IMR-90 (cell line): Measurements from ENCODE around the gene ZC3H8. TPM values are rescaled to one million over a fixed set of nuclear protein-coding genes. Genes with fewer than 3 reads are reported as not detected.

Source experiments
- ATAC-seq: fragments of 200-7000 bp; cut with Tn5 transposase; 2 replicates; pipeline ENCODE4 v1.9.1; 2020; ENCODE audit warnings: low read depth, mild to moderate bottlenecking, moderate library complexity
- BruUV-seq: library from RNA; stranded (reverse); fragments of 400-500 nt; replicated peaks from 2 replicates; lab custom pipeline; 2021; lab: Mats Ljungman, UMichigan
- CTCF ChIA-PET: fragments of 300-600 bp; formaldehyde crosslinking; extraction: SDS; loops from one replicate; lab custom pipeline; 2021; ENCODE audit warnings: antibody characterized with exemption; lab: Yijun Ruan, JAX
- POLR2A ChIA-PET: fragments of 300-600 bp; sonication (Branson Sonifier 250); formaldehyde crosslinking; loops from one replicate; lab custom pipeline; 2022; ENCODE audit warnings: antibody characterized with exemption; ENCODE audit not compliant: unreplicated experiment; lab: Charles Lee
- DNase-seq: peaks from one replicate; pipeline ENCODE4 v3.0.0; 2013
- H2AFZ ChIP-seq: replicated peaks from 2 replicates; pipeline ENCODE3; 2013; ENCODE audit warnings: low read length, mild to moderate bottlenecking; ENCODE audit not compliant: poor library complexity
- H2AK5ac ChIP-seq: 2 replicates; pipeline ENCODE4 v1.6.1; 2013; ENCODE audit warnings: low read depth, low read length, inconsistent platforms
- H2AK9ac ChIP-seq: replicated peaks from 2 replicates; pipeline ENCODE3; 2013; ENCODE audit warnings: mild to moderate bottlenecking, low read depth, low read length, moderate library complexity; ENCODE audit not compliant: poor library complexity
- H2BK120ac ChIP-seq: 2 replicates; pipeline ENCODE4 v1.6.1; 2013; ENCODE audit warnings: low read depth, low read length, inconsistent platforms
- H2BK15ac ChIP-seq: 3 replicates; pipeline ENCODE4 v1.6.1; 2013; ENCODE audit warnings: low read depth, low read length, inconsistent platforms
- H2BK20ac ChIP-seq: 2 replicates; pipeline ENCODE4 v1.6.1; 2013; ENCODE audit warnings: low read depth, mild to moderate bottlenecking, inconsistent platforms, low read length, moderate library complexity
- H2BK5ac ChIP-seq: 2 replicates; pipeline ENCODE4 v1.6.1; 2013; ENCODE audit warnings: mild to moderate bottlenecking, low read depth, low read length, inconsistent platforms; ENCODE audit not compliant: poor library complexity, severe bottlenecking
- H3K14ac ChIP-seq: replicated peaks from 2 replicates; pipeline ENCODE4 v1.6.1; 2013; ENCODE audit warnings: low read depth, low read length, inconsistent platforms
- H3K18ac ChIP-seq: 2 replicates; pipeline ENCODE4 v1.6.1; 2013; ENCODE audit warnings: low read depth, low read length, control low read depth
- H3K23ac ChIP-seq: 2 replicates; pipeline ENCODE4 v1.6.1; 2013; ENCODE audit warnings: low read depth, low read length, inconsistent platforms
- H3K27ac ChIP-seq: 2 replicates; pipeline ENCODE4 v1.5.1; 2013; ENCODE audit warnings: mild to moderate bottlenecking, control low read depth, low read length; ENCODE audit not compliant: insufficient read depth
- H3K27me3 ChIP-seq: 2 replicates; pipeline ENCODE4 v1.6.1; 2013; ENCODE audit warnings: low read length; ENCODE audit not compliant: control insufficient read depth, insufficient read depth
- H3K36me3 ChIP-seq: 2 replicates; pipeline ENCODE4 v1.6.1; 2013; ENCODE audit warnings: low read length, mixed read lengths; ENCODE audit not compliant: control insufficient read depth, insufficient read depth
- H3K4ac ChIP-seq: 2 replicates; pipeline ENCODE4 v1.6.1; 2013; ENCODE audit warnings: low read depth, low read length, inconsistent platforms
- H3K4me1 ChIP-seq: 2 replicates; pipeline ENCODE4 v1.6.1; 2013; ENCODE audit warnings: low read length, mixed read lengths; ENCODE audit not compliant: control insufficient read depth, insufficient read depth
- H3K4me2 ChIP-seq: 2 replicates; pipeline ENCODE4 v1.6.1; 2013; ENCODE audit warnings: low read depth, mild to moderate bottlenecking, control low read depth, low read length, moderate library complexity
- H3K4me3 ChIP-seq: 2 replicates; pipeline ENCODE4 v1.5.1; 2013; ENCODE audit warnings: low read depth, mild to moderate bottlenecking, control low read depth, low read length, moderate library complexity; ENCODE audit not compliant: insufficient read depth
- H3K56ac ChIP-seq: 2 replicates; pipeline ENCODE4 v1.6.1; 2013; ENCODE audit warnings: low read length, inconsistent platforms; ENCODE audit not compliant: insufficient read depth; ENCODE audit errors: extremely low read depth
- H3K79me1 ChIP-seq, 2 experiments: 2 replicates each; pipeline ENCODE4 v1.6.1; 2013; ENCODE audit warnings: low read length in 2 of 2, inconsistent platforms in 1 of 2, low read depth in 1 of 2
- H3K9ac ChIP-seq: 2 replicates; pipeline ENCODE4 v1.6.1; 2013; ENCODE audit warnings: low read depth, low read length, control low read depth
- H3K9me1 ChIP-seq: 2 replicates; pipeline ENCODE4 v1.6.1; 2013; ENCODE audit warnings: low read length, inconsistent platforms; ENCODE audit not compliant: insufficient read depth
- H3K9me3 ChIP-seq: 2 replicates; pipeline ENCODE4 v1.6.1; 2013; ENCODE audit warnings: low read length; ENCODE audit not compliant: control insufficient read depth, insufficient read depth
- H4K20me1 ChIP-seq: 2 replicates; pipeline ENCODE4 v1.6.1; 2013; ENCODE audit warnings: low read length, inconsistent platforms; ENCODE audit not compliant: insufficient read depth
- H4K5ac ChIP-seq: 2 replicates; pipeline ENCODE4 v1.6.1; 2013; ENCODE audit warnings: mild to moderate bottlenecking, low read depth, low read length, control low read depth
- H4K8ac ChIP-seq, 2 experiments: 2 replicates each; pipeline ENCODE4 v1.6.1; 2013; ENCODE audit warnings: low read depth in 2 of 2, low read length in 2 of 2, control low read depth in 1 of 2, inconsistent platforms in 1 of 2
- H4K91ac ChIP-seq: 2 replicates; pipeline ENCODE4 v1.6.1; 2013; ENCODE audit warnings: low read depth, low read length, inconsistent platforms; ENCODE audit not compliant: insufficient read depth
- CHD1 ChIP-seq: IDR thresholded peaks from 2 replicates; pipeline ENCODE4 v1.6.1; 2012; ENCODE audit warnings: low read depth, low read length, improper control_type of control experiment
- FOS ChIP-seq: fragments of 150-350 bp; IDR thresholded peaks from 2 replicates; pipeline ENCODE4 v1.6.1; 2016; ENCODE audit warnings: low read depth, low read length
- MAFK ChIP-seq: IDR thresholded peaks from 2 replicates; pipeline ENCODE4 v1.6.1; 2012; ENCODE audit warnings: low read depth, low read length, improper control_type of control experiment
- MAZ ChIP-seq: IDR thresholded peaks from 2 replicates; pipeline ENCODE4 v1.6.1; 2012; ENCODE audit warnings: low read depth, mild to moderate bottlenecking, low read length, improper control_type of control experiment, moderate library complexity, borderline replicate concordance
- MXI1 ChIP-seq: IDR thresholded peaks from 2 replicates; pipeline ENCODE4 v1.6.1; 2012; ENCODE audit warnings: low read depth, mild to moderate bottlenecking, low read length, moderate library complexity, borderline replicate concordance
- POLR2A ChIP-seq: IDR thresholded peaks from 2 replicates; pipeline ENCODE4 v1.6.1; 2012; ENCODE audit warnings: mild to moderate bottlenecking, low read depth, low read length
- RAD21 ChIP-seq: IDR thresholded peaks from 2 replicates; pipeline ENCODE4 v1.6.1; 2012; ENCODE audit warnings: low read length, improper control_type of control experiment
- RFX5 ChIP-seq: IDR thresholded peaks from 2 replicates; pipeline ENCODE4 v1.8.0; 2012; ENCODE audit warnings: low read depth, mild to moderate bottlenecking, low read length, moderate library complexity
- SMC3 ChIP-seq: fragments of 150-350 bp; IDR thresholded peaks from 2 replicates; pipeline ENCODE4 v1.6.1; 2016; ENCODE audit warnings: low read depth, mild to moderate bottlenecking, antibody characterized with exemption, low read length, moderate library complexity
- WGBS, 2 experiments: methylation state at CpG; one replicate each; pipeline versions ENCODE4 v1.1.5 to v1.1.7; 2013; ENCODE audit warnings: missing lambda C conversion rate in 2 of 2; ENCODE audit not compliant: insufficient read length in 1 of 2; ENCODE audit errors: extremely low coverage in 2 of 2; 5-methylcytosine and 5-hydroxymethylcytosine counted together
- dilution Hi-C: fragments of 300-500 bp; cut with HindIII; formaldehyde crosslinking; loops from one replicate; pipeline ENCODE4 v1.14.3; 2018; ENCODE audit warnings: low sequenced_read_pairs; ENCODE audit not compliant: unreplicated experiment
- in situ Hi-C: fragments of 300-500 bp; cut with MboI; formaldehyde crosslinking; loops from 3 replicates; pipeline ENCODE4 v1.14.3; 2019; ENCODE audit warnings: low sequenced_read_pairs, inconsistent platforms, mixed read lengths
- intact Hi-C: fragments of 100-400 bp; cut with micrococcal nuclease; formaldehyde crosslinking; loops from 2 replicates; pipeline ENCODE4 v1.10.0; 2022
- polyA plus RNA-seq, 3 experiments: library from polyadenylated mRNA; depleted of rRNA; stranded (reverse); fragments of >200 nt; gene quantifications; 2 replicates each; pipeline ENCODE4 v1.2.3, GENCODE V29; 2012; ENCODE audit warnings: low replicate concordance in 1 of 3
- total RNA-seq: library from RNA; depleted of rRNA; stranded (reverse); fragments of >200 nt; gene quantifications from 2 replicates; pipeline ENCODE4 v1.2.3, GENCODE V29; 2012
- TF ChIP-seq, protein P1 (sequence below): fragments of 150-350 bp; IDR thresholded peaks from 2 replicates; pipeline ENCODE4 v1.6.1; 2016; ENCODE audit warnings: low read depth, mild to moderate bottlenecking, low read length, moderate library complexity, borderline replicate concordance

ZC3H8 gene
- total and polyA plus RNA-seq, 2 of the 4 experiments (the other 2 are of a cell fraction), result 0.18 to 1.6 TPM

DNA sequence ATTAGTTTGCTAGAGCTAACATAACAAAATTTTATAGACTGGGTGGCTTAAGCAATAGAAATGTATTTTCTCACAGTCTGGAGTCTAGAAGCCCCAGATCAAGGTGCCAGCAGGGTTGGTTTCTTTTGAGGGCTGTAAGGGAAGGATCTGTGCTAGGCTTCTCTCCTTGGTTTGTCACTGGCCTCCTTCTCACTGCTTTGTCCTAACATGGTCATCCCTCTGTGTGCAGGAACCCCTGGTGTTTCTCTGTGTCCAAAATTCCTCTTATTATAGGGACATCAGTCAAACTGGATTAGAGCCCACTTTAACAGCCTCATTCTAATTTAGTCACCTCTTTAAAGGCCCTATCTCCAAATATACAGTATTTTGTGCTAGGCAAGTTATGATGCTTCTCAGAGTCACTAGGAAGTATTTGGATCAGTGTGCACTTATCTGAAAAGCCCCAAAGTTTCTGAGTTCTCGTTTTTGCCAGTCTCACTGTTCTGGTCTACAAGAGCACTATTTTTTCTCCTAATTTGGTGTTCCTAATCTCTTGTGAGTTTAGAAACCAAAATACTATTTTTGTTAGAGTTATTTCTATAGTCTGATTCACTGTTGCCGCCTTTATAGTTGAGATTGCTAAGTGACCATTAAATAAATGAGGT, 49.6 kb upstream of the ZC3H8 start:
- Histone ChIP-seq H3K14ac (no peak overlapping the region), H2BK15ac (no peak overlapping the region), H2AK5ac (no peak overlapping the region), H3K9me3 (no peaks in the 10 kb centered on the region), H3K27me3 (no peaks in the 10 kb centered on the region), H4K8ac (no peak overlapping the region), H4K20me1 (no peaks in the 10 kb centered on the region), H3K9ac (no peak overlapping the region), H3K27ac (no peak overlapping the region), H3K36me3 (no peaks in the 10 kb centered on the region; the same call in 1 of the 2 replicates), H3K18ac (no peak overlapping the region; the same call in 1 of the 2 replicates), H3K56ac (no peak overlapping the region), H3K4me2 (no peak overlapping the region), H3K4ac (no peak overlapping the region), H2BK120ac (no peak overlapping the region), H4K5ac (no peak overlapping the region), H4K91ac (no peak overlapping the region), H3K79me1 (no peaks in the 10 kb centered on the region), H2AK9ac (no peak overlapping the region), H2AFZ (no peak overlapping the region), H3K23ac (no peak overlapping the region), H2BK5ac (no peak overlapping the region), H3K9me1 (no peaks in the 10 kb centered on the region), H2BK20ac (no peak overlapping the region), H3K4me3 (no peak overlapping the region), H3K4me1 (peaks cover 7% of the 10 kb centered on the region)
- BruUV-seq, result no TSS peak
- no CpG with 5 or more reads among the region's 2 CpGs for WGBS, 2 experiments
- DNase-seq (no peak), ATAC-seq (no peak)
- dilution Hi-C loops (no loop called here), intact Hi-C loops (no loop called here), in situ Hi-C loops (no loop called here)
- POLR2A ChIA-PET, result no interaction called here
- CTCF ChIA-PET, result no interaction called here
- TF ChIP-seq MAFK (no peak), POLR2A (no peak), FOS (no peak), RAD21 (no peak), MAZ (no peak), RFX5 (no peak), MXI1 (no peak), SMC3 (no peak), CHD1 (no peak)
- TF ChIP-seq, protein P1, sequence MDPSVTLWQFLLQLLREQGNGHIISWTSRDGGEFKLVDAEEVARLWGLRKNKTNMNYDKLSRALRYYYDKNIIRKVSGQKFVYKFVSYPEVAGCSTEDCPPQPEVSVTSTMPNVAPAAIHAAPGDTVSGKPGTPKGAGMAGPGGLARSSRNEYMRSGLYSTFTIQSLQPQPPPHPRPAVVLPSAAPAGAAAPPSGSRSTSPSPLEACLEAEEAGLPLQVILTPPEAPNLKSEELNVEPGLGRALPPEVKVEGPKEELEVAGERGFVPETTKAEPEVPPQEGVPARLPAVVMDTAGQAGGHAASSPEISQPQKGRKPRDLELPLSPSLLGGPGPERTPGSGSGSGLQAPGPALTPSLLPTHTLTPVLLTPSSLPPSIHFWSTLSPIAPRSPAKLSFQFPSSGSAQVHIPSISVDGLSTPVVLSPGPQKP, result no peak
